Right forelimb (tissue), 1 donor: ENCODE results near the gene ADGRG4.
"Not testable (repeated sequence)": the region's sequence is repeated elsewhere in the genome, so short reads cannot be mapped to it uniquely, and the experiment has no call there.

Source experiments
- DNase-seq: peaks from one replicate; pipeline ENCODE4 v3.0.0-alpha.2; 2018

Gene ADGRG4

GRCh38 chrX:136386826-136387225, 86.1 kb downstream of the ADGRG4 start:
- no peak for DNase-seq

DNA sequence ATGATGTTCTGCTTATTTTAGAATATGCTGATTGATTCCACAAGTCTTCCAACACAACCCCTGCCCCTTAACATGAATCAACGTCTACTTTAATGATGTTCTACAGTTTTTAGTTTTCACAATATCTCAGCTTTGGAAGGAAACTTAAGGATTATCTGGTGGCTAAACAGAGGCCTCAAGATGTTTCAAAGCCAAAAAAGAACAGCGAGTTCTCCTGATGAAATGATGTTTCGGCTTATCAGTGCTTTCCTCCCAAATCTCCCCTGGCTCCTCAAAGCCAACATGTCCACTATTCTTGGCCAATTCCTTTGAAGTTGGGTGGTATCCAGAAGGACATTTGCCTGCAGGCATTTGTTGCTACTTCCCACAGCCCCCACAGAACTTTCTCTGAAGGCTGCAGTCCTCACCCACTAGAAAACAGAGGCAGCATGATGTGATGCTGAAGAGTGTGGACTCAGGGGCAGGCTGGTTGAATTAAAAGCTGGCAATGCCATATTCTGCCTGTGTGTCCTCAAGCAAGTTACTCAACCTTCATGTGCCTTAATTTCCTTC, 87.3 kb downstream of the ADGRG4 start:
- DNase-seq, result no peak

DNA sequence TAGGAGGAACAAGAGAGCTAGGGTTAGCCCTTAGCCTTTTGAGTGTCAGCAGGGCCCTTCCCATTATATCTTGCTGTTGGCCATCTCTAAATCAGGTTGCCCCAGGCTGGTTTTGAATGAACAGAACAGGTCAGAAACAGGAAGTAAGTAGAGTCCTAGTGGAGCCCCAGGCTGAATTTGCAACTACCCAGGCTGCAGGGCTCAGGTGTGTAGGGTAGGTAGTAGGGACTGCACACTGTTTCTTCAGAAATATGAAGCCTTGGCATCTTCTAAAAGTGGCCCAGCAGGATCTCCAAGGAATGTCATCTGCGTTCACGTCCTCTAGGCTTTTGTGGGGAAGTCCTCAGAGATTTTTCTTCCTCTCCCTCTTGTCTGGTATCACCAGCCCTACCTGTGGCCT, 90.2 kb downstream of the ADGRG4 start:
- DNase-seq, result no peak

GRCh38 chrX:136395271-136395670, 94.5 kb downstream of the ADGRG4 start:
- no peak for DNase-seq

- no peak for DNase-seq
Measured at GRCh38 chrX:136397001-136397400, 96.2 kb downstream of the ADGRG4 start.

GRCh38 chrX:136405126-136405525, 104.4 kb downstream of the ADGRG4 start:
- DNase-seq, result no peak

- DNase-seq, result no peak
Measured at GRCh38 chrX:136417806-136418205, 117.0 kb downstream of the ADGRG4 start.

DNA sequence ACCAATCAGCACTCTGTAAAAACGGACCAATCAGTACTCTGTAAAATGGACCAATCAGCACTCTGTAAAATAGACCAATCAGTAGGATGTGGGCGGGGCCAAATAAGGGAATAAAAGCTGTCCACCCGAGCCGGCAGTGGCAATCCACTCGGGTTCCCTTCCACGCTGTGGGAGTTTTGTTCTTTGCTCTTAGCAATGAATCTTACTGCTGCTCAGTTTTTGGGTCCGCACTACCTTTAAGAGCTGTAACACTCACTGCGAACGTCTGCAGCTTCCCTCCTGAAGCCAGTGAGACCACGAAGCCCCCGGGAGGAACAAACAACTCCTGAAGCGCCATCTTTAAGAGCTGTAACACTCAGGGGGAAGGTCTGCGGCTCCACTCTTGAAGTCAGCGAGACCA, 120.6 kb downstream of the ADGRG4 start:
- DNase-seq, result no peak

GRCh38 chrX:136423724-136424123, 123.0 kb downstream of the ADGRG4 start:
- DNase-seq, result no peak

DNA sequence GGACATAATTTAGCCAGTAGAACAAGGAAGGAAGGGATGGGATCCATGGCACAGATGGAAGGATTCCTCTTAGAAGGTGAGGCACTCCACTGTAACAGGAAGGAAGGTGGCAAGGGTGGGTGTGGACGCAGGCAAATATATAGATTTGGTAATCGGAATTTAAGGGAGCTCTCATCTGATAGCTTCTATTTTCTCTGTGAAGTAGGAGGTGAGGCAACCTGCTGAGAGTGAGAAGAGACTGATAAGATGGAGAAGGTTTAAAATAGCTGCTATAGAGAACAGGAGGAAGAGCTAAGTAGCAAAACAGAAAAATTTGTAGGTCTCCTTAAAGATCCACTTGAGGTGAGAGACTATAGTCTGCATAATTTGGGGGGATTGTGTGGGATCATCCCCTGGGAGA, 125.2 kb downstream of the ADGRG4 start:
- DNase-seq, result no peak

DNA sequence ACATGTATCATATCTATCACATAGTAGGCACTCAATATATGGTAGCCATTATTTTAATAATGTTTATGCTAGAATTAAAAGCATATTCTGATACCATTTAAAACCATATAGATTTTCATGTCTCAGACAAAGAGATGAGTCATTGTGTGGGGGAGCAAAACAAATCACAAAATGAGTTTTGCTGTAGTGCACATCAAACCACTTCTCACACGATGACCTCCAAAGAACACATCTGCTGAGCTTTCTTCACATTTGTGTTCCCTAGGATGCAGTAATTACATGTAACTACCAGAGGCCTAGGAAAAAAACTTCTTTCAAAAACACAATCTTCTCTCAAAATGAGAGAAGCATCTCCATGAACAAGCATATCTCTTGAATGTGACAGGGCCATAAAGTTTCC, 130.9 kb downstream of the ADGRG4 start:
- no peak for DNase-seq

DNA sequence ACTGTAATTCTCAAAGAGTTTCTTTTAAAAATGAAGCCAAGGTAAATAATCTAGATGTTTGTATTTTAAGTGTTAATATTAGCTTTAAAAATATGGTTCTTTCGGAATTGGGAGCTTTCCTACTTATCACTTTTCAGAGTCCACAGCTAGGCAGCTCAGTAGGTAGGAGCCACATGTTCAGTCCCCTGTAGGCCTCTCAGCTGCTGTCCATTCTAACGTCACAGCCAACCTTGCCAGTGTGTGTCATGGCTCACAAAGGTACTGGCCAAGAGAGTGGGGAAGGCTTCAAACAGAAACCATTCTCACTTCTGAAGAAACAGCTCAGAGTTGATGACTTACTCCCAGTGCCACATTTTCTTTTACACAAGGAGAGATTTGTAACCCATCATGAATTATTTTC, 137.0 kb downstream of the ADGRG4 start:
- DNase-seq, result no peak

GRCh38 chrX:136438192-136438591, 137.4 kb downstream of the ADGRG4 start:
- no peak for DNase-seq

GRCh38 chrX:136445674-136446073, 144.9 kb downstream of the ADGRG4 start:
- DNase-seq, result not testable (repeated sequence)

GRCh38 chrX:136446208-136446607, 145.4 kb downstream of the ADGRG4 start:
- DNase-seq, result no peak

DNA sequence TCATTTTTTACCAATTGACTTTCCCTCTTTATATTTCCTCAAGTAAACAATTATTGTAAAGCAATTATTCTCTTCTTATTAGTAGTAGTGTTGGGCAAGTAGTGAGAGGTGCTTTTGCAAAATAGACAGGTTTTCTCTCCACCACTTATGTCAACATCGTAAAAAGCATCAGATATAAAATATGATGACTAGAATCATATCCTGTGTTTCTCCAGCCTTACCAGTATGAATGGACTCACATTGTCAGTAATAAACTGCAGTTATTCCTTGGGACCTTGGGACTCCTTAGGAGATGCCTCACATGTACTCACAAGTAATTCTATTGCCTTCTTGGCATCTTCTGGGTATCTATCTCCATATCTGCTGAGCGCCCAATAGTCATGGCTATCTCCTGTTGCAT, 146.5 kb downstream of the ADGRG4 start:
- DNase-seq, result no peak

GRCh38 chrX:136447968-136448367, 147.2 kb downstream of the ADGRG4 start:
- no peak for DNase-seq

DNA sequence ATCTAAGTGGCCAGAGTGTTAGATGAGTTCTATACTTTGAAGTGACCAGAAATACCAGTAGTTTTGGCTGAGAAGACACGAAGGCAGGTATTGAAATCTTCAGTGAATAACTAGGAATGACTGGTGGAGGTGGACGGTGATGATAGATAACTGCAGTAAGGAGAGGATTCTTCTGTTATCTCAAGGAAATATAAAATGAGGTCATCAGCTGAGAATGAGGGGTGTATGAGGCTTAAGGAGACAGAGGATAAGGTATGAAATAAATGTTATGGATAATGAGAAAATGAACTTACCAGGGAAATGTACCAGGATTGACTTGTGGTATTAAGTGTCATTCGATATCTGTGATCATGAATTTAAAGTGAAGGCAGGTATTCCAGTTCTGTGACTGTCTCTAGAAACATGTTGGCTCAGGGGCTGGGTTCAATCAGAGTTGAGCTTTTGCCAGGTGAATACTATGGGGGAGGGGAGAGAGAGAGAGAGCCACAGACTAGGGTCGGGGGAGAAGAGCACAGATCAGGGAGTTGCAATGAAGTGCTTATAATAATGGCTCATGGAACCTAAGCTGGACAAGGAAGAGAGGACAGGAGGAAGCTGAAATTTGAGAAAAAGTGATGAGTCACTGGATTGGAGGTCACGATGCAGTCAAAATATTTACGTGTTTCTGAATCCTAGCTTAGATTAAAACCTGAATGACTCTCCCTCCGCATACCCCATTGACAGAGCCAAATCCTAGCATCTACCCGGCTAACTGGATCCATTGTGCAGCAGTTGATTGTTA, 149.5 kb downstream of the ADGRG4 start:
- DNase-seq, result no peak

GRCh38 chrX:136452614-136453013, 151.9 kb downstream of the ADGRG4 start:
- no peak for DNase-seq

- DNase-seq, result no peak
Measured at GRCh38 chrX:136453114-136453513, 152.4 kb downstream of the ADGRG4 start.

- no peak for DNase-seq
Measured at GRCh38 chrX:136453771-136454170, 153.0 kb downstream of the ADGRG4 start.

GRCh38 chrX:136456133-136456532, 155.4 kb downstream of the ADGRG4 start:
- no peak for DNase-seq

- DNase-seq, result no peak
Measured at GRCh38 chrX:136457303-136457917, 156.6 kb downstream of the ADGRG4 start.

- no peak for DNase-seq
Measured at GRCh38 chrX:136464589-136464988, 163.8 kb downstream of the ADGRG4 start.
